Measurements from ENCODE around the gene NFKB2.

The NFKB2 gene

GRCh38 chr10:102409604-102410428 lies 14.3 kb downstream of the NFKB2 start:
- no peak for TF ChIP-seq ZNF274 (IDR thresholded peaks at IDR 0.05; ENCODE audit: low read depth, low read length)
- TF ChIP-seq SUZ12 (IDR thresholded peaks at IDR 0.05; ENCODE audit: extremely low read depth, insufficient read depth, insufficient read length) = no peak
- no peak for TF ChIP-seq YY1 (IDR thresholded peaks at IDR 0.05; ENCODE audit: insufficient read depth, insufficient read length)
- Histone ChIP-seq H3K4me3 (ENCODE audit: insufficient read length, low read depth) (peak overlapping the region; percentile 40), H3K27me3 (ENCODE audit: insufficient read depth, insufficient read length) (peaks cover 51% of the 10 kb centered on the region), H3K36me3 (ENCODE audit: insufficient read depth, insufficient read length, low read length) (no peaks in the 10 kb centered on the region), H3K4me1 (ENCODE audit: insufficient read depth, insufficient read length) (peaks cover 15% of the 10 kb centered on the region), H3K9me3 (ENCODE audit: insufficient read depth, low read length) (no peaks in the 10 kb centered on the region), H3K9ac (ENCODE audit: insufficient read length, low read depth) (peak overlapping the region; percentile 67)
- no peak for DNase-seq (ENCODE audit: low read depth, low spot score)

GRCh38 chr10:102410429-102411073 lies 15.0 kb downstream of the NFKB2 start:
- Histone ChIP-seq H3K27me3 (ENCODE audit: insufficient read depth, insufficient read length) (peaks cover 51% of the 10 kb centered on the region), H3K9me3 (ENCODE audit: insufficient read depth, low read length) (no peaks in the 10 kb centered on the region), H3K4me1 (ENCODE audit: insufficient read depth, insufficient read length) (peaks cover 15% of the 10 kb centered on the region), H3K4me3 (ENCODE audit: insufficient read length, low read depth) (peak overlapping the region; percentile 19), H3K36me3 (ENCODE audit: insufficient read depth, insufficient read length, low read length) (no peaks in the 10 kb centered on the region), H3K9ac (ENCODE audit: insufficient read length, low read depth) (peak overlapping the region; percentile 64)
- TF ChIP-seq ZNF274 (IDR thresholded peaks at IDR 0.05; ENCODE audit: low read depth, low read length) (no peak), SUZ12 (IDR thresholded peaks at IDR 0.05; ENCODE audit: extremely low read depth, insufficient read depth, insufficient read length) (no peak), YY1 (IDR thresholded peaks at IDR 0.05; ENCODE audit: insufficient read depth, insufficient read length) (no peak)
- no peak for DNase-seq (ENCODE audit: low read depth, low spot score)

- no peak for DNase-seq (ENCODE audit: low read depth, low spot score)
- no peak overlapping the region for H3K9ac ChIP-seq (ENCODE audit: insufficient read length, low read depth)
- H3K4me3 ChIP-seq (ENCODE audit: insufficient read length, low read depth) = no peak overlapping the region
- no peaks in the 10 kb centered on the region for H3K9me3 ChIP-seq (ENCODE audit: insufficient read depth, low read length)
- peaks cover 51% of the 10 kb centered on the region for H3K27me3 ChIP-seq (ENCODE audit: insufficient read depth, insufficient read length)
- no peaks in the 10 kb centered on the region for H3K36me3 ChIP-seq (ENCODE audit: insufficient read depth, insufficient read length, low read length)
- TF ChIP-seq ZNF274 (IDR thresholded peaks at IDR 0.05; ENCODE audit: low read depth, low read length) (no peak), SUZ12 (IDR thresholded peaks at IDR 0.05; ENCODE audit: extremely low read depth, insufficient read depth, insufficient read length) (no peak), YY1 (IDR thresholded peaks at IDR 0.05; ENCODE audit: insufficient read depth, insufficient read length) (no peak)
- peaks cover 15% of the 10 kb centered on the region for H3K4me1 ChIP-seq (ENCODE audit: insufficient read depth, insufficient read length)
Observed at GRCh38 chr10:102411341-102412255, 16.1 kb downstream of the NFKB2 start.

- TF ChIP-seq YY1 (IDR thresholded peaks at IDR 0.05; ENCODE audit: insufficient read depth, insufficient read length) (no peak), SUZ12 (IDR thresholded peaks at IDR 0.05; ENCODE audit: extremely low read depth, insufficient read depth, insufficient read length) (no peak), ZNF274 (IDR thresholded peaks at IDR 0.05; ENCODE audit: low read depth, low read length) (no peak)
- no peak overlapping the region for H3K9ac ChIP-seq (ENCODE audit: insufficient read length, low read depth)
- no peaks in the 10 kb centered on the region for H3K36me3 ChIP-seq (ENCODE audit: insufficient read depth, insufficient read length, low read length)
- DNase-seq (ENCODE audit: low read depth, low spot score) = no peak
- peaks cover 50% of the 10 kb centered on the region for H3K27me3 ChIP-seq (ENCODE audit: insufficient read depth, insufficient read length)
- H3K9me3 ChIP-seq (ENCODE audit: insufficient read depth, low read length) = no peaks in the 10 kb centered on the region
- peaks cover 15% of the 10 kb centered on the region for H3K4me1 ChIP-seq (ENCODE audit: insufficient read depth, insufficient read length)
- no peak overlapping the region for H3K4me3 ChIP-seq (ENCODE audit: insufficient read length, low read depth)
Observed at GRCh38 chr10:102412293-102412692, 16.8 kb downstream of the NFKB2 start.

GRCh38 chr10:102413053-102413705 lies 17.7 kb downstream of the NFKB2 start:
- Histone ChIP-seq H3K4me1 (ENCODE audit: insufficient read depth, insufficient read length) (peaks cover 17% of the 10 kb centered on the region), H3K36me3 (ENCODE audit: insufficient read depth, insufficient read length, low read length) (no peaks in the 10 kb centered on the region), H3K9ac (ENCODE audit: insufficient read length, low read depth) (no peak overlapping the region), H3K27me3 (ENCODE audit: insufficient read depth, insufficient read length) (peaks cover 41% of the 10 kb centered on the region), H3K4me3 (ENCODE audit: insufficient read length, low read depth) (no peak overlapping the region), H3K9me3 (ENCODE audit: insufficient read depth, low read length) (no peaks in the 10 kb centered on the region)
- TF ChIP-seq YY1 (IDR thresholded peaks at IDR 0.05; ENCODE audit: insufficient read depth, insufficient read length) = no peak
- TF ChIP-seq SUZ12 (IDR thresholded peaks at IDR 0.05; ENCODE audit: extremely low read depth, insufficient read depth, insufficient read length) = no peak
- no peak for TF ChIP-seq ZNF274 (IDR thresholded peaks at IDR 0.05; ENCODE audit: low read depth, low read length)
- DNase-seq (ENCODE audit: low read depth, low spot score) = no peak

- TF ChIP-seq ZNF274 (IDR thresholded peaks at IDR 0.05; ENCODE audit: low read depth, low read length) = no peak
- no peak for TF ChIP-seq YY1 (IDR thresholded peaks at IDR 0.05; ENCODE audit: insufficient read depth, insufficient read length)
- TF ChIP-seq SUZ12 (IDR thresholded peaks at IDR 0.05; ENCODE audit: extremely low read depth, insufficient read depth, insufficient read length) = no peak
- peaks cover 33% of the 10 kb centered on the region for H3K27me3 ChIP-seq (ENCODE audit: insufficient read depth, insufficient read length)
- H3K9ac ChIP-seq (ENCODE audit: insufficient read length, low read depth) = no peak overlapping the region
- no peak overlapping the region for H3K4me3 ChIP-seq (ENCODE audit: insufficient read length, low read depth)
- H3K9me3 ChIP-seq (ENCODE audit: insufficient read depth, low read length) = no peaks in the 10 kb centered on the region
- DNase-seq (ENCODE audit: low read depth, low spot score) = no peak
- no peaks in the 10 kb centered on the region for H3K36me3 ChIP-seq (ENCODE audit: insufficient read depth, insufficient read length, low read length)
- peaks cover 18% of the 10 kb centered on the region for H3K4me1 ChIP-seq (ENCODE audit: insufficient read depth, insufficient read length)
Observed at GRCh38 chr10:102413806-102414561, 18.5 kb downstream of the NFKB2 start.
